GM21576 (cell line): Measurements from ENCODE around the gene WWTR1.

Source experiments
- ATAC-seq: cut with Tn5 transposase; IDR thresholded peaks from one replicate; pipeline ENCODE4 v1.9.1; 2021; ENCODE audit warnings: mild to moderate bottlenecking, moderate library complexity; ENCODE audit not compliant: unreplicated experiment

WWTR1 gene

DNA sequence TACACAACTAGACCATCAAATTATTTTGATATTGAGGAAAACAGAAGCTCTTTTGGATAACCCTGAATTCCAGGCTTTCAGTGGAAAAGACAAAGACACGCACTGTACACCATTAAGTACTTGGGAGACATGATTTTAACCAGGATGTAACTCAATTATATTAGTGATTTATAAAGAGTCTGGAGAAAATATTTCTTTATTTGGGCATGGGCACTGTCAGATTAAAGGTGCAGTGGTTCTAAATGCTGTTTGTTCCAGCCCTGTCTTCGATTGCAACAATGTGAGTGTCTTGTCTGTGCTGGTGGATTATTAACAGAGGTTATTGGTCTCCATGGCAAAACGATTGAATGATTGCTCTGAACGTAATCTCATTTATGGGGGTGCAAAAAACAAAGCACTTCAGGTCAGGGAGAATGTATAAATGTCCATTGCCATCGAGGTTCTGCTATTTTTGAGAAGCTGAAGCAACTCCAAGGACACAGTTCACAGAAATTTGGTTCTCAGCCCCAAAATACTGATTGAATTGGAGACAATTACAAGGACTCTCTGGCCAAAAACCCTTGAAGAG lies 183.5 kb downstream of the WWTR1 start, which contains the start of gene TM4SF4:
TM4SF4 (plus strand) TSS at position 448 of the 568 bp plus-strand sequence. CDS start 181 bp downstream, outside the sequence.
- ATAC-seq = no peak

DNA sequence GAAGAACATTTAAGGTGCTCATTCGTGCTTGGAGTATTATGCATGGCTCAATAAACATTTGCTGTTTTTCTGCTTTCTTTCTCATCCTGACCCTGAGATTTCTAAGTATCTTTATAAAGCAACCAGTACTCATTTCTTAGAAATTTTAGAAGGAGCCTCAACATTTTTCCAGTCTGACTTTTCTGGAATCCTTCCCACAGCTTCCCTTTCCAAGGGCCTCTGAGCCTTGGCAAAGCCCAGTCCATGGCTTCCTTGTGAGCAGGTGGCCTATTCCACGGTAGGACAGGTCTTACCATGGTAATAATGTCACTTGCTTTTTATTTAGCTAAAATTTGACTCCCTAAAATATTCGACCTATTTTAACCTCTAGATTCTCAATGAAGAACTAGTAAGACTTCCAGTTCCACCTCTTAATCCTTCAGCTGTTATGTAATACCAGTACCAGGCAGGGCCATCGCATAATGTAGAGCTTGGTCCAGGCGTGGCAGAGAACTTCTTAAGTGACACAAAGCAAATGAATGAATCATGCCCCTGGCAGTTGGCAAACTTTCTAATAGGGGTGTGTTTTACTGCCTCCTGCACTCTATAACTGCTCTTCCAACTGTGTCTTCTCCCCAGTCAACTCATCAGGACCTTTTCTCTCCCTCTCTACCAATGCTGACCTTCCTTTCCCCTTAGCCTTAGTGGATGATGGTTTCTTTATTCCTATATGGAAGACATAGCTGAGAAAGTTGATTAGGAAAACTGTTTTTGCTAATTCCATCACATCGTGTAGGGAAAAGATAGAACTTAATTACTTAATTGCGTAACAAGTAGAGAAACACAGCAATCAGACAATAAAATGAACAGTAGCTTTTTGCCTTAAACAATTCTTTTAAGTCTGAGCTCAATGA lies 184.2 kb downstream of the WWTR1 start:
- no peak for ATAC-seq

DNA sequence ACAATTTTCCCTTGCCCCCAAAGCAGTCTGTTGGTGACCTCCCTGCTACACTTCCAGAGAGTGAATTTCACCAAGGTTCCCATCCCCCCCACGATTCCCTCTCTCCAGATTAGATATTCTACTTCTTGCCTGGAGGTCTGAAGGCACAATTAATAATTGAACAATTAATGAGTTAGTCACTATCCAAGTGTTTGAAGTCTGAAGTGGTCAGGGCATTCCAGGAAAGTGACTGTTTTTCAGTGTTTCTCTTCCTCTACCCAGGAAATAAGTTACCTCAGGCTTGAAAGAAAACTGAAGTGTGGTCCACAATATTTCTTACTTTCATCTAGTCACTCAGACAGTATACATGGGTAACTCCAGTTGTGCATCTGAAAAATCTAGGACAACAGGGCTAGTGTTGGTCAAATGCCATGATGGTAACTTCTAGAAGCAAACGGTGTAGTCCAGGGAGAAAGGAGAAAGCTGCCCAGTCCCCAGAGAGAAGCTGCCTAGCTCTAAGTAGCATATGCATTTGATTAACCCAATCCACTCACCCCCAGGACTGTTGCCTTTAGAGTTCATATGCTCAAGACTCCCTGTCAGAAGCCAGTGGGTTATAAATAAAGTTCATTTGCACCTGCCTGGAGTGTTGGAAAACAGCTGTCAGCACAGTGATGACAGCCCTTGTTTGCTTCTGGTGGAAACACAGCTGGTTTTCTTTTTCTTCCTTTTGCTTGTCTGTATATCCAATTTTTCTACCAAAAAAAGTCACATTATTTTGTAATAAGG lies 185.6 kb downstream of the WWTR1 start:
- ATAC-seq = no peak

DNA sequence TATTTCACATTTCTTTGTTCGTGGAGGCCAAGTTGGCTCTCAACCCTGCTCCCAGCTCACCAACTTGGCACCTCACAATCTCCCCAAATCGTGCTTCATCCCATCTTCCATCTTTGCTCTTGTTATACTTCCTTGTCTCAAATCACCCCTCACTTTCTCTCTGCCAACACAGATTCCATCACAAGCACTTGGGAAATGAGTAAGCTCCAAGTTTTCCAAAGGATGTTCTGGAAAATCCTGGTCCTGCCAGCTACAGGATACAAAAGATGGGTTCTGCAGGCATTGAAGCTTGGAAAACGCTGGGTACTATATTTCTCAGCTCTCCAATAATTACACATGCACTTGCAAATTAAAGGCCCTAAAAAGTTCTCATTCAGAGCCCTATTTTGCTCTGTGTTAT lies 187.4 kb downstream of the WWTR1 start:
- no peak for ATAC-seq

DNA sequence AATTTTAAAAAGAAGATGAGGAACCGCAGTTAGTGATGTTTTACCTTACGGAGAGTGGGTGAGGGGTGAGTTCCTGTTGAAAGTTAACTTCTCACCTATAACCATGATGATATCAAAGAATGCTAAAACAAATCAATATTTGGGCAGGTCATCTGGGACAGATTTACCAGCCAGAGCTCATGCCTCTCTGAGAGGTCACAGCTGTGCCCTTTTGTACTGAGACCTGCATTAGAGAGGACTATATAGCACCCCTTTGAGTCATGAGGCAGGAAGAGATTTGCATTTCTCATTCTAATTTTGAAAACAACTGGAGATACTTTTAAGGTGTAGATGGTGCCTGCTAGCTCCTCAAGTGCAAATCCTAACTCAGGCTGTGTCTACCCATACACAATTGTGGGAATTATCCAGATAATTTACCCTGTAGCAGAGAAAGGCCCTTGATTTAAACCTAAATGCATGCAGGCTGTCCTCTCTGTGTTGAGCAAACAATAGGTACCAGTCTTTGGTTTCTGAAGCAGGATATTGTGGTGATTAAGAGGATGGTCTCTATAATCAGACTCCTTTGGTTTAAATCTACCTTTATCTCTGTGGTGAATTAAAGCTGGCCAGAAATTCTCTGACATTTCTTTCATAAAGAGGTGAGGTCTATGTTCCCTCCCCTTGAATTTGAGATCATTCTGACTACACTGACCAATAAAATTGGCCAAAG lies 189.2 kb downstream of the WWTR1 start:
- ATAC-seq = peak; percentile 97
